ENCODE measurements around the gene PAGE4. TPM values are rescaled to one million over a fixed set of nuclear protein-coding genes. Genes with fewer than 3 reads are reported as not detected.

The PAGE4 gene
- total RNA-seq, 1 donor from 2014 or later: not detected

- no peaks in the 10 kb centered on the region for H3K4me1 Mint-ChIP-seq (ENCODE audit: low read depth, unreplicated experiment)
- H3K9me3 Mint-ChIP-seq (ENCODE audit: unreplicated experiment): peaks cover 3% of the 10 kb centered on the region
- H3K27me3 Mint-ChIP-seq (ENCODE audit: unreplicated experiment): no peaks in the 10 kb centered on the region
- no peak for DNase-seq
- no peak overlapping the region for H3K4me3 Mint-ChIP-seq (ENCODE audit: unreplicated experiment)
- H3K27ac Mint-ChIP-seq (ENCODE audit: unreplicated experiment): no peak overlapping the region
- H3K36me3 Mint-ChIP-seq (ENCODE audit: unreplicated experiment): no peaks in the 10 kb centered on the region
- TF ChIP-seq, protein P1, sequence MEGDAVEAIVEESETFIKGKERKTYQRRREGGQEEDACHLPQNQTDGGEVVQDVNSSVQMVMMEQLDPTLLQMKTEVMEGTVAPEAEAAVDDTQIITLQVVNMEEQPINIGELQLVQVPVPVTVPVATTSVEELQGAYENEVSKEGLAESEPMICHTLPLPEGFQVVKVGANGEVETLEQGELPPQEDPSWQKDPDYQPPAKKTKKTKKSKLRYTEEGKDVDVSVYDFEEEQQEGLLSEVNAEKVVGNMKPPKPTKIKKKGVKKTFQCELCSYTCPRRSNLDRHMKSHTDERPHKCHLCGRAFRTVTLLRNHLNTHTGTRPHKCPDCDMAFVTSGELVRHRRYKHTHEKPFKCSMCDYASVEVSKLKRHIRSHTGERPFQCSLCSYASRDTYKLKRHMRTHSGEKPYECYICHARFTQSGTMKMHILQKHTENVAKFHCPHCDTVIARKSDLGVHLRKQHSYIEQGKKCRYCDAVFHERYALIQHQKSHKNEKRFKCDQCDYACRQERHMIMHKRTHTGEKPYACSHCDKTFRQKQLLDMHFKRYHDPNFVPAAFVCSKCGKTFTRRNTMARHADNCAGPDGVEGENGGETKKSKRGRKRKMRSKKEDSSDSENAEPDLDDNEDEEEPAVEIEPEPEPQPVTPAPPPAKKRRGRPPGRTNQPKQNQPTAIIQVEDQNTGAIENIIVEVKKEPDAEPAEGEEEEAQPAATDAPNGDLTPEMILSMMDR (IDR thresholded peaks at IDR 0.05; ENCODE audit: partially characterized antibody, unreplicated experiment): no peak
Observed at GRCh38 chrX:49809891-49810632, 19.0 kb upstream of the PAGE4 start.

GRCh38 chrX:49812177-49812576 lies 16.9 kb upstream of the PAGE4 start:
- no peaks in the 10 kb centered on the region for H3K27me3 Mint-ChIP-seq (ENCODE audit: unreplicated experiment)
- H3K4me3 Mint-ChIP-seq (ENCODE audit: unreplicated experiment): no peak overlapping the region
- TF ChIP-seq, protein P1 (IDR thresholded peaks at IDR 0.05; ENCODE audit: partially characterized antibody, unreplicated experiment): no peak
- no peaks in the 10 kb centered on the region for H3K36me3 Mint-ChIP-seq (ENCODE audit: unreplicated experiment)
- H3K4me1 Mint-ChIP-seq (ENCODE audit: low read depth, unreplicated experiment): no peaks in the 10 kb centered on the region
- peaks cover 3% of the 10 kb centered on the region for H3K9me3 Mint-ChIP-seq (ENCODE audit: unreplicated experiment)
- H3K27ac Mint-ChIP-seq (ENCODE audit: unreplicated experiment): no peak overlapping the region
- DNase-seq: no peak

GRCh38 chrX:49816435-49816834 lies 12.7 kb upstream of the PAGE4 start:
- TF ChIP-seq, protein P1 (IDR thresholded peaks at IDR 0.05; ENCODE audit: partially characterized antibody, unreplicated experiment): no peak
- Mint-ChIP-seq H3K9me3 (ENCODE audit: unreplicated experiment) (peaks cover 3% of the 10 kb centered on the region), H3K27me3 (ENCODE audit: unreplicated experiment) (no peaks in the 10 kb centered on the region), H3K4me3 (ENCODE audit: unreplicated experiment) (no peak overlapping the region), H3K36me3 (ENCODE audit: unreplicated experiment) (no peaks in the 10 kb centered on the region), H3K4me1 (ENCODE audit: low read depth, unreplicated experiment) (no peaks in the 10 kb centered on the region), H3K27ac (ENCODE audit: unreplicated experiment) (no peak overlapping the region)
- DNase-seq: no peak

- Mint-ChIP-seq H3K4me1 (ENCODE audit: low read depth, unreplicated experiment) (no peaks in the 10 kb centered on the region), H3K4me3 (ENCODE audit: unreplicated experiment) (no peak overlapping the region), H3K36me3 (ENCODE audit: unreplicated experiment) (no peaks in the 10 kb centered on the region), H3K27ac (ENCODE audit: unreplicated experiment) (no peak overlapping the region), H3K9me3 (ENCODE audit: unreplicated experiment) (no peaks in the 10 kb centered on the region), H3K27me3 (ENCODE audit: unreplicated experiment) (peaks cover 2% of the 10 kb centered on the region)
- TF ChIP-seq, protein P1 (IDR thresholded peaks at IDR 0.05; ENCODE audit: partially characterized antibody, unreplicated experiment): peak; percentile 55
- DNase-seq: peak; percentile 23
Observed at GRCh38 chrX:49838374-49838773, 9.3 kb downstream of the PAGE4 start.

- no peaks in the 10 kb centered on the region for H3K4me1 Mint-ChIP-seq (ENCODE audit: low read depth, unreplicated experiment)
- H3K36me3 Mint-ChIP-seq (ENCODE audit: unreplicated experiment): no peaks in the 10 kb centered on the region
- no peak overlapping the region for H3K27ac Mint-ChIP-seq (ENCODE audit: unreplicated experiment)
- no peak overlapping the region for H3K4me3 Mint-ChIP-seq (ENCODE audit: unreplicated experiment)
- H3K9me3 Mint-ChIP-seq (ENCODE audit: unreplicated experiment): no peaks in the 10 kb centered on the region
- TF ChIP-seq, protein P1 (IDR thresholded peaks at IDR 0.05; ENCODE audit: partially characterized antibody, unreplicated experiment): peak; percentile 20
- no peaks in the 10 kb centered on the region for H3K27me3 Mint-ChIP-seq (ENCODE audit: unreplicated experiment)
- DNase-seq: peak; percentile 71
Observed at GRCh38 chrX:49840679-49841078, 11.6 kb downstream of the PAGE4 start.

All from glutamatergic neuron (in vitro differentiated cells).